Neural cell (in vitro differentiated cells): ENCODE data around the gene FARP2. TPM values are rescaled to one million over a fixed set of nuclear protein-coding genes. Genes with fewer than 3 reads are reported as not detected.

Experiments used
- polyA plus RNA-seq: library from polyadenylated mRNA; depleted of rRNA; stranded (reverse); fragments of >200 nt; gene quantifications from 2 replicates; pipeline ENCODE4 v1.2.3, GENCODE V29; 2014
- small RNA-seq, 3 experiments: library from RNA; depleted of rRNA; stranded (forward); fragments of <200 nt; gene quantifications; one replicate each; pipeline ENCODE3, GENCODE V24; 2012

FARP2 gene
- polyA plus RNA-seq, 1 donor from 2014 or later = 13.3 TPM

Small RNA genes within 50 kb of the gene (small RNA-seq; reads per million reads assigned to genes)
- gene MIR3133 = 0 reads per million in 3 experiments

Other genes with a start within 250 kb of the FARP2 start
- gene PASK, start 206.8 kb upstream of the FARP2 start, polyA plus RNA-seq = 26.0 and 32.6 TPM in 2 replicates
- gene PPP1R7, start 205.8 kb upstream of the FARP2 start, polyA plus RNA-seq = 53.0 and 59.3 TPM in 2 replicates
- not detected in 2 replicates for gene ANO7, start 167.6 kb upstream of the FARP2 start, polyA plus RNA-seq
- 61.9 and 87.0 TPM in 2 replicates for gene HDLBP, start 40.6 kb upstream of the FARP2 start, polyA plus RNA-seq
- gene SEPTIN2, start 40.4 kb upstream of the FARP2 start, polyA plus RNA-seq = 454 and 467 TPM in 2 replicates
- 580 and 628 TPM in 2 replicates for gene STK25, start 152.3 kb downstream of the FARP2 start, polyA plus RNA-seq
- 2.3 and 3.9 TPM in 2 replicates for gene BOK, start 202.5 kb downstream of the FARP2 start, polyA plus RNA-seq